Keratinocyte (primary cell): ENCODE measurements around the gene PITPNC1. TPM values are rescaled to one million over a fixed set of nuclear protein-coding genes. Genes with fewer than 3 reads are reported as not detected.

ENCODE experiments used
- DNase-seq: peaks from one replicate; pipeline ENCODE4 v3.0.0-alpha.2; 2011; ENCODE audit warnings: low read depth, missing footprints, low spot score
- FAIRE-seq: peaks from 2 replicates; lab custom pipeline; 2011; peaks lifted over from hg19 to GRCh38; lab: Jason Lieb, UNC
- H2AFZ ChIP-seq: 2 replicates; pipeline ENCODE4 v1.6.0; 2012; ENCODE audit warnings: low read length, control low read depth, inconsistent platforms; ENCODE audit not compliant: control insufficient read depth
- H3K27ac ChIP-seq: 2 replicates; pipeline ENCODE4 v1.5.1; 2011; ENCODE audit warnings: low read length; ENCODE audit not compliant: control insufficient read depth, insufficient read depth
- H3K27me3 ChIP-seq: 3 replicates; pipeline ENCODE4 v1.6.0; 2011; ENCODE audit warnings: low read length; ENCODE audit not compliant: control insufficient read depth, insufficient read depth; ENCODE audit errors: extremely low read depth
- H3K36me3 ChIP-seq, 2 experiments: 2 replicates in 1 of 2; 3 replicates in 1 of 2; pipeline ENCODE4 v1.5.1; 2011; ENCODE audit warnings: low read length in 2 of 2, mild to moderate bottlenecking in 1 of 2; ENCODE audit not compliant: control insufficient read depth in 2 of 2, insufficient read depth in 2 of 2; ENCODE audit errors: extremely low read depth in 1 of 2
- H3K4me1 ChIP-seq: 3 replicates; pipeline ENCODE4 v1.5.1; 2011; ENCODE audit warnings: low read length; ENCODE audit not compliant: control insufficient read depth, insufficient read depth; ENCODE audit errors: extremely low read depth
- H3K4me2 ChIP-seq: 3 replicates; pipeline ENCODE4 v1.6.0; 2011; ENCODE audit warnings: low read depth, low read length; ENCODE audit not compliant: control insufficient read depth, insufficient read depth; ENCODE audit errors: extremely low read depth
- H3K4me3 ChIP-seq, 3 experiments: fragments of 200-600 bp in 1 of 3; sonication (generic) in 1 of 3; 2 replicates in 2 of 3; 3 replicates in 1 of 3; pipeline ENCODE4 v1.5.1; 2011 to 2016; ENCODE audit warnings: low read length in 3 of 3, mild to moderate bottlenecking in 3 of 3, control low read depth in 2 of 3, inconsistent platforms in 1 of 3, low read depth in 1 of 3, mixed read lengths in 1 of 3, mixed run types in 1 of 3, moderate library complexity in 1 of 3; ENCODE audit not compliant: control insufficient read depth in 2 of 3, insufficient read depth in 2 of 3; ENCODE audit errors: extremely low read depth in 1 of 3
- H3K79me2 ChIP-seq: 2 replicates; pipeline ENCODE4 v1.6.0; 2012; ENCODE audit warnings: low read length; ENCODE audit not compliant: control insufficient read depth, insufficient read depth
- H3K9ac ChIP-seq: 3 replicates; pipeline ENCODE4 v1.6.0; 2011; ENCODE audit warnings: low read length; ENCODE audit not compliant: control insufficient read depth, insufficient read depth; ENCODE audit errors: extremely low read depth
- H3K9me1 ChIP-seq: 3 replicates; pipeline ENCODE4 v1.6.0; 2011; ENCODE audit warnings: low read length; ENCODE audit not compliant: control insufficient read depth, insufficient read depth; ENCODE audit errors: extremely low read depth
- H3K9me3 ChIP-seq: 2 replicates; pipeline ENCODE4 v1.5.1; 2012; ENCODE audit warnings: low read depth, low read length; ENCODE audit not compliant: control insufficient read depth
- H4K20me1 ChIP-seq: 3 replicates; pipeline ENCODE4 v1.6.0; 2011; ENCODE audit warnings: low read length; ENCODE audit not compliant: control insufficient read depth, insufficient read depth; ENCODE audit errors: extremely low read depth
- EZH2 ChIP-seq: IDR thresholded peaks from one replicate; pipeline ENCODE4 v1.6.1; 2012; ENCODE audit warnings: inconsistent platforms, mild to moderate bottlenecking, low read length, moderate library complexity
- dilution Hi-C: fragments of 300-500 bp; cut with MboI; formaldehyde crosslinking; loops from one replicate; pipeline ENCODE4 v1.7.0; 2020; ENCODE audit warnings: low sequenced_read_pairs; ENCODE audit not compliant: extremely low pct_ligation_motif_present
- polyA plus RNA-seq, 5 experiments: library from polyadenylated mRNA; depleted of rRNA in 3 of 5; stranded (reverse) in 3 of 5; stranded (forward) in 1 of 5; unstranded in 1 of 5; fragments of >200 nt; gene quantifications; 1 replicate in 1 of 5; 2 replicates in 3 of 5; 3 replicates in 1 of 5; pipeline versions ENCODE4 v1.2.1 to v1.2.3, GENCODE V29; 2011 to 2012; ENCODE audit warnings: missing spikeins in 2 of 5, low read depth in 1 of 5, low replicate concordance in 1 of 5
- TF ChIP-seq, protein P1 (sequence below), 3 experiments: IDR thresholded peaks in 1 of 3; conservative IDR thresholded peaks in 1 of 3; optimal IDR thresholded peaks in 1 of 3; 2 replicates in 2 of 3; 3 replicates in 1 of 3; pipeline versions ENCODE3 to v1.5.1; 2011; ENCODE audit warnings: low read length in 3 of 3, mild to moderate bottlenecking in 3 of 3, moderate library complexity in 2 of 3, control low read depth in 1 of 3, inconsistent platforms in 1 of 3; ENCODE audit not compliant: insufficient read depth in 2 of 3; ENCODE audit errors: extremely low read depth in 1 of 3

The PITPNC1 gene
- polyA plus RNA-seq, 1 donor (not counting 4 experiments of a cell fraction or from before 2014, with no cell fraction given) = 24.8 TPM

DNA sequence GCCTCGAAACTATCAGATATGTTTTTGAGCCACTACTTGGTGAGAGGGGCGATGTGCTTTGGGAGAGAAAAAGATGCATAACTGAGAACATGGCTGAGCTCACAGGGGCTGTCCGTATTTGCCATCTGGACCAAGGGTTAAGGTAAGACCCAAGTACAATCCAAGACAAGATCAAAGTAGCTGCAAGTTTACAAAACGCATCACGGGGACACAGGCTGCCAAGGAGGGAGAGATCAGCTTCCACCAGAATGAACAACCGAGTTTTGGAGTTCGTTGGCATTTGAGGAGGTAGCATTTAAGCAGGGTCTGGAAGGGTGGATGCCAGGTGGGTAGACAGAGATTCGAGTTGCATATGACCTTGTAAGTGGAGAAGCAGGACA, 2.2 kb downstream of the PITPNC1 start:
- Histone ChIP-seq H2AFZ (peak overlapping the region; percentile 83), H3K9me3 (no peaks in the 10 kb centered on the region), H3K27ac (peak overlapping the region; percentile 73), H3K4me3 (peak overlapping the region; percentile 83 to 94 (median 86)), H3K9me1 (no peaks in the 10 kb centered on the region), H3K36me3 (peaks cover 0 to 7% of the 10 kb centered on the region in 2 experiments), H3K79me2 (peaks cover 29% of the 10 kb centered on the region), H3K9ac (peak overlapping the region; percentile 80), H3K4me2 (peak overlapping the region; percentile 96), H3K27me3 (no peaks in the 10 kb centered on the region), H3K4me1 (peaks cover 16% of the 10 kb centered on the region), H4K20me1 (no peaks in the 10 kb centered on the region)
- dilution Hi-C loops = no loop called here
- DNase-seq (no peak), FAIRE-seq (no peak)
- no peak for TF ChIP-seq EZH2
- TF ChIP-seq, protein P1, sequence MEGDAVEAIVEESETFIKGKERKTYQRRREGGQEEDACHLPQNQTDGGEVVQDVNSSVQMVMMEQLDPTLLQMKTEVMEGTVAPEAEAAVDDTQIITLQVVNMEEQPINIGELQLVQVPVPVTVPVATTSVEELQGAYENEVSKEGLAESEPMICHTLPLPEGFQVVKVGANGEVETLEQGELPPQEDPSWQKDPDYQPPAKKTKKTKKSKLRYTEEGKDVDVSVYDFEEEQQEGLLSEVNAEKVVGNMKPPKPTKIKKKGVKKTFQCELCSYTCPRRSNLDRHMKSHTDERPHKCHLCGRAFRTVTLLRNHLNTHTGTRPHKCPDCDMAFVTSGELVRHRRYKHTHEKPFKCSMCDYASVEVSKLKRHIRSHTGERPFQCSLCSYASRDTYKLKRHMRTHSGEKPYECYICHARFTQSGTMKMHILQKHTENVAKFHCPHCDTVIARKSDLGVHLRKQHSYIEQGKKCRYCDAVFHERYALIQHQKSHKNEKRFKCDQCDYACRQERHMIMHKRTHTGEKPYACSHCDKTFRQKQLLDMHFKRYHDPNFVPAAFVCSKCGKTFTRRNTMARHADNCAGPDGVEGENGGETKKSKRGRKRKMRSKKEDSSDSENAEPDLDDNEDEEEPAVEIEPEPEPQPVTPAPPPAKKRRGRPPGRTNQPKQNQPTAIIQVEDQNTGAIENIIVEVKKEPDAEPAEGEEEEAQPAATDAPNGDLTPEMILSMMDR (optimal IDR thresholded peaks at IDR 0.05 in 1 of 3, IDR thresholded peaks at IDR 0.05 in 1 of 3, conservative IDR thresholded peaks at IDR 0.05 in 1 of 3; ENCODE audit: extremely low read depth in 1 of 3, insufficient read depth in 2 of 3, low read length in 3 of 3) = no peak

GRCh38 chr17:67381929-67382257, 4.8 kb downstream of the PITPNC1 start:
- no peak overlapping the region for H2AFZ ChIP-seq
- no peaks in the 10 kb centered on the region for H4K20me1 ChIP-seq
- H3K4me2 ChIP-seq = no peak overlapping the region
- no peak overlapping the region for H3K4me3 ChIP-seq
- TF ChIP-seq, protein P1 (optimal IDR thresholded peaks at IDR 0.05 in 1 of 3, IDR thresholded peaks at IDR 0.05 in 1 of 3, conservative IDR thresholded peaks at IDR 0.05 in 1 of 3; ENCODE audit: extremely low read depth in 1 of 3, insufficient read depth in 2 of 3, low read length in 3 of 3) = no peak
- TF ChIP-seq EZH2 = no peak
- dilution Hi-C loops = no loop called here
- no peak for DNase-seq
- H3K27ac ChIP-seq = no peak overlapping the region
- H3K9me3 ChIP-seq = no peaks in the 10 kb centered on the region
- peaks cover 43% of the 10 kb centered on the region for H3K79me2 ChIP-seq
- no peaks in the 10 kb centered on the region for H3K9me1 ChIP-seq
- H3K36me3 ChIP-seq = peaks cover 1 to 7% of the 10 kb centered on the region in 2 experiments
- peaks cover 8% of the 10 kb centered on the region for H3K4me1 ChIP-seq
- no peaks in the 10 kb centered on the region for H3K27me3 ChIP-seq
- H3K9ac ChIP-seq = no peak overlapping the region
- FAIRE-seq = no peak
